Liver (tissue), 3 donors: ENCODE data around the gene NFRKB.

Source experiments
- CTCF ChIP-seq: fragments of 150-350 bp; IDR thresholded peaks from 2 replicates; pipeline ENCODE4 v1.5.1; 2017; ENCODE audit warnings: improper control_type of control experiment, low read depth, low read length; ENCODE audit not compliant: missing input control
- JUND ChIP-seq, 2 donors: IDR thresholded peaks; 2 replicates each; pipeline ENCODE4 v1.6.1; 2016; ENCODE audit warnings: antibody characterized with exemption in 2 of 2
- RAD21 ChIP-seq, 2 donors: IDR thresholded peaks; 2 replicates each; pipeline ENCODE4 v1.6.1; 2016; ENCODE audit warnings: antibody characterized with exemption in 2 of 2, mild to moderate bottlenecking in 2 of 2
- TAF1 ChIP-seq: conservative IDR thresholded peaks from 2 replicates; pipeline ENCODE4 v1.6.1; 2016; ENCODE audit warnings: antibody characterized with exemption, mild to moderate bottlenecking
- YY1 ChIP-seq: IDR thresholded peaks from 2 replicates; pipeline ENCODE4 v1.6.1; 2016; ENCODE audit warnings: antibody characterized with exemption, mild to moderate bottlenecking
- ZBTB33 ChIP-seq: IDR thresholded peaks from 2 replicates; pipeline ENCODE4 v1.6.1; 2016; ENCODE audit warnings: antibody characterized with exemption
- TF ChIP-seq, protein P1 (sequence below): IDR thresholded peaks from 2 replicates; pipeline ENCODE4 v1.6.1; 2016; ENCODE audit warnings: antibody characterized with exemption
- TF ChIP-seq, protein P2 (sequence below): IDR thresholded peaks from 2 replicates; pipeline ENCODE4 v1.6.1; 2016; ENCODE audit warnings: antibody characterized with exemption
- TF ChIP-seq, protein P3 (sequence below): IDR thresholded peaks from 2 replicates; pipeline ENCODE4 v1.6.1; 2016; ENCODE audit warnings: antibody characterized with exemption, mild to moderate bottlenecking
- donor health status: healthy.
- donor health status: healthy.

- TF ChIP-seq CTCF: no peak
- TF ChIP-seq TAF1: no peak
- TF ChIP-seq JUND (IDR thresholded peaks at IDR 0.05): no peak
- TF ChIP-seq, protein P1, sequence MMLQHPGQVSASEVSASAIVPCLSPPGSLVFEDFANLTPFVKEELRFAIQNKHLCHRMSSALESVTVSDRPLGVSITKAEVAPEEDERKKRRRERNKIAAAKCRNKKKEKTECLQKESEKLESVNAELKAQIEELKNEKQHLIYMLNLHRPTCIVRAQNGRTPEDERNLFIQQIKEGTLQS: no peak
- TF ChIP-seq, protein P2, sequence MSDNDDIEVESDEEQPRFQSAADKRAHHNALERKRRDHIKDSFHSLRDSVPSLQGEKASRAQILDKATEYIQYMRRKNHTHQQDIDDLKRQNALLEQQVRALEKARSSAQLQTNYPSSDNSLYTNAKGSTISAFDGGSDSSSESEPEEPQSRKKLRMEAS: no peak
- TF ChIP-seq RAD21 (IDR thresholded peaks at IDR 0.05): no peak
- TF ChIP-seq, protein P3, sequence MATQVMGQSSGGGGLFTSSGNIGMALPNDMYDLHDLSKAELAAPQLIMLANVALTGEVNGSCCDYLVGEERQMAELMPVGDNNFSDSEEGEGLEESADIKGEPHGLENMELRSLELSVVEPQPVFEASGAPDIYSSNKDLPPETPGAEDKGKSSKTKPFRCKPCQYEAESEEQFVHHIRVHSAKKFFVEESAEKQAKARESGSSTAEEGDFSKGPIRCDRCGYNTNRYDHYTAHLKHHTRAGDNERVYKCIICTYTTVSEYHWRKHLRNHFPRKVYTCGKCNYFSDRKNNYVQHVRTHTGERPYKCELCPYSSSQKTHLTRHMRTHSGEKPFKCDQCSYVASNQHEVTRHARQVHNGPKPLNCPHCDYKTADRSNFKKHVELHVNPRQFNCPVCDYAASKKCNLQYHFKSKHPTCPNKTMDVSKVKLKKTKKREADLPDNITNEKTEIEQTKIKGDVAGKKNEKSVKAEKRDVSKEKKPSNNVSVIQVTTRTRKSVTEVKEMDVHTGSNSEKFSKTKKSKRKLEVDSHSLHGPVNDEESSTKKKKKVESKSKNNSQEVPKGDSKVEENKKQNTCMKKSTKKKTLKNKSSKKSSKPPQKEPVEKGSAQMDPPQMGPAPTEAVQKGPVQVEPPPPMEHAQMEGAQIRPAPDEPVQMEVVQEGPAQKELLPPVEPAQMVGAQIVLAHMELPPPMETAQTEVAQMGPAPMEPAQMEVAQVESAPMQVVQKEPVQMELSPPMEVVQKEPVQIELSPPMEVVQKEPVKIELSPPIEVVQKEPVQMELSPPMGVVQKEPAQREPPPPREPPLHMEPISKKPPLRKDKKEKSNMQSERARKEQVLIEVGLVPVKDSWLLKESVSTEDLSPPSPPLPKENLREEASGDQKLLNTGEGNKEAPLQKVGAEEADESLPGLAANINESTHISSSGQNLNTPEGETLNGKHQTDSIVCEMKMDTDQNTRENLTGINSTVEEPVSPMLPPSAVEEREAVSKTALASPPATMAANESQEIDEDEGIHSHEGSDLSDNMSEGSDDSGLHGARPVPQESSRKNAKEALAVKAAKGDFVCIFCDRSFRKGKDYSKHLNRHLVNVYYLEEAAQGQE: no peak
- no peak for TF ChIP-seq ZBTB33
- no peak for TF ChIP-seq YY1
Measured at GRCh38 chr11:129856036-129856435, 39.3 kb downstream of the NFRKB start.
